ENCODE data around the gene ERP27.

The ERP27 gene

DNA sequence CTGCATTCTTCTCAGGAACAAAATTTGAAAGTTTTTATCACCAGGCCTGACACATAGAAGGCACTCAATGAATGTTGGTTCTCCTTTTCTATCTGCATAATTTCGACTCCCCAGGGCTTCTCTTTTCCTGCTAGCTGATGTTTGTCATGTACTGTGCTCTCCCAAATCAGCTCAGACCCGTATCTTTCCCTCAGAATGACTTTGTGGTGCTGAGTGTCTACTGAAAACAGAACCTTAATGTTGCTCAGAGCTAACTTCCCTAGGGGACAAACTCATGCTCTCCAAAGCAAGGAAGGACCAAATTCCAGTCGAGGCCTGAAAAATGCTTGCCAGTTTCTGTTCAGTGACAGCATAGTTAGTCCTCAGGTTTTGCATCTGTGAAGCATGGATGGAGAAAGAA, 21.1 kb upstream of the ERP27 start:
- no peak for DNase-seq

DNA sequence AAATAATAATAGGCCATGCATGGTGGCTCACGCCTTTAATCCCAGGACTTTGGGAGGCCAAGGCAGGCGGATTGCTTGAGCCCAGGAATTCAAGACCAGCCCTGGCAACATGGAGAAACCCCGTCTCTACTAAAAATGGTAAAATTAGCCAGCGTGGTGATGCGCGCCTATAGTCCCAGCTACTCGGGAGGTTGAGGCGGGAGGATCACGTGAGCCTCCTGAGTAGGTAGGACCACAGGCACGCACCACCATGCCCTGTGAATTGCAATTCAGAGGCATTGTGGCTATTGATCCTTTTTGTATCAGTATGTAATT, 20.7 kb upstream of the ERP27 start:
- DNase-seq, result peak; percentile 60

DNA sequence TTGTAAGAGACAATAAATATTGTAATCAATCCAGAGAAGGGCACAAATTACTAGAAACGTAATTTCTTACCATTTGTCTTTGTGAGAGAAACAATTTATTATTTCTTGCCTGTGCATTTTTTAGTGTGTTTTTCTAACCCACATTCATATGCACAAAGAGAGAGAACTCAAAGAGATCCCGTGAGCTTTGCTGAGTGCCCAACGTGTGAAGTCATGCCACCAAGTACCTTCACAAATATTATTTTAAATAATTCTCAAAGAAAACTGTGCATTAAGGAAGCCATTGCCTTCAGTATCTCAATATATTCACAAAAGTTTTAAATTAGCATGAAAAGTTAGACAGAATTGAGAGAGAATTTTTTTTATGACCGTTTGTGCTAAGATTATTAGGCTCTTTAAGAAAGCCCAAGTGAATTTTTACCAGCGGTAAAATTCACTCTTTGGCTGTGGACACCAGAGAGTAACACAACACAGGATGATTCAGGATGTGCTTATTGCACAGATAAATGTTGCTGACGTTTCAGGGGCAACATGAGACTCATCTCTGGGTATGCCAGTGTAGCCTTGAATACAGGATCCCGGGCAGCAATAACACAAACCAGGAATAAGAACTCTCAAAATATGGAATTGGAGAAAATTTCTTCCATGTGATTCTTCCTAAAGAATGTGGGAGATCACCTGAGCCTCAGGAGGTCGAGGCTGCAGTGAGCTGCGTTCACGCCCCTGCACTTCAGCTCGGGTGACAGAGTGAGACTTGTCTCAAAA, 20.2 kb upstream of the ERP27 start:
- no peak for DNase-seq

DNA sequence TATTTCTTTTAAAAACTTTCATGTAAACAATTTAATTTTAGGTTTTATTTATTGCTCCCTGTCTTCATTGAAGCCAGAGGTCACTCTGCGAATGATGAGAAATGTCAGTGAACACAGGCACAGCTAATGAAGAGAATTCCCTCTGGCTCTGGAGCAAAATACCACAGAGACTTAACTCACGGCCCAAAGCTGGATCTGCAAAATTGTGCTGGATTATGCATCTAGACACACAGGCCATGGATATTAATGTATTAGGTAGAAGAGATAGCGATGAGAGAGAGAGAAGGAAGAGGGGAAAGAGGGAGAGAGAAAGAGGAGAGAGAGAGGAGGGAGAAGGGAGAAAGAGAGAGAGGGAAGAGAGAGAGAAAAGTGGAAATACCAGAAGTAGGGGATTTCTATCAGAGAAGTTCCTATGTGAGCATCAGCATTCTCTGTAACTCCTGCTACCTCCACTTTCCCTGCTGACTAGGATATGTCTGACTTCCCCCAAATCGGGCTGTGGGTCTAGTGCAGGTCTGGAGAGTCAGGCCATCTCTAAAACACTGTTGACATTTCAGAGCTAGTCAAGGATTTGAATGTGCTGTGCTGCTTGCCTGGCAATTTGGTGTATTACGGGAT, 19.3 kb upstream of the ERP27 start:
- DNase-seq, result peak; percentile 16

DNA sequence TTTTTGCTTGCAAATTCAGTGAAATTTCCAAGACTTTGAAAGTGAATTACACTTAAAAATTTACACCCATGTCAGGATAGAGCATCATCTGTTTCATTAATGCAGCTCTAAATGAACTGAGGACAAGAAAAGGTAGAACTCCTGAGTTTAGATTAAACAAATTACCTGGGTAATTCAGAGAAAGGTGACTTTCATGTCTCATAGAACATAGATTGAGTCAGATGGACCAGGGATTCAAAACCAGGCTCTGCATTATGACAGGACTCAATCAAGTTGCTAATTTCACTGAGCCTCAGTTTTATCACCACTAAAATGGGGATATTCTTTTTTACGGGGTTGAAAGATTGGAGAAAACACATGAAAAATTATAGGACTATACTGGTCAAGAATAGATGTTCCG, 18.6 kb upstream of the ERP27 start:
- DNase-seq, result no peak

DNA sequence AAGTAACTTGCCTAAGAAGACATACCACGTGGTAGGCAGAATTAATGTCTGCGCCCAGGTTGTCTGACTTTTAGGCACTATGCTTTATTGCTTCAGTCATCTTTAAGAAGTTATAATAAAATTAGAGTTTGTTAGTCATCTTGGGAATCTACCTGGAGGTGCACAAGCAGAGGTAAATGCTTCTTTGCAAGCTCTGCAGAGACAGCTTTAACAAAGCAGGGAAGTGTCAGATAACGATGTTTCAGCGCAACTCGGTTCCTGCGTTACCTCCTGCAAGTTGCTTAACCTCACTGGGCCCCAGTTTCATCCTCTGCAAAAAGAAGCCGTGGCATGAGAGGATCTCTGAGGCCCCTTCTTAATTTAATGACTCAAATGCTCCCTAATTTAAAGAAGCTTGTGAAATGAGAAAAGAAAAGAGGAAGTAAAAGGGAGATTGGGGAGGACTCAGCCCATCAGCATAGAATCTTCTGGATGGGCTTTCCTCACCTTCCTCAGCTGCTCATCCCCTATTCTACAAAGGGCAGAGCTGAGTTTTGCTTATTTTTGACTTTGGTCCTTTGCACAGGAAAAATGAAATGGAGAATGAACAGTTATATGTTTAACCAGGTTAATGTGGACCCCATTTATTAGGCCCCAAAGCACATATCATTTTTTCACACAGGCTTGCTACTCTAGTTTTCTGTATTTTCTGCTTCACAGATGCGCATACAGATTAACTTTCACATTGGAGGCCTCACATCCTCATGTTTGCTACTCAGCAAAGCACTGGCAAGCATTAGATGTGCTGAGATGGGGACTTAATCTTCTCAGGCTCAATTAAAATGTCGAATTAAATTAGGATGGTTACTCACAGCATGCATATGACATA, 17.9 kb upstream of the ERP27 start:
- DNase-seq, result peak; percentile 64

DNA sequence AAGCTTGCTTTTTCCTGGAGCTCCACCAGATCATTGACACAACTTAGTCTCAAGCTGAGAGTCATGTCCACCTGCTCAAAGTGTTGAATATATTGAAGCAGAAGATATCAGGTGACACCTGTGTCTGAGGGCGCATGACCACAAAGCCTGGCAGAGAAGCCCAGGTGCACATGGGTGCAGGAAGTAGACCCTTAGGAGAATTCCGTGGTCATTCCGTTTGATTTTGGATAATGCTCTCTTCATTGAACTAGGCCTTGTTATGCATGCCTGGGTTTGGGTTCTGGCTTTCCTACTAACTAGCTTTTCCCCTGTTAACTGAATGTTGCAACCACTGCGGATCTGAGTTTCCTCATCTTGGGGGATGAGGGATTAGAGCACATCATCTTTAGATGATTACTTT, 15.9 kb upstream of the ERP27 start:
- no peak for DNase-seq

DNA sequence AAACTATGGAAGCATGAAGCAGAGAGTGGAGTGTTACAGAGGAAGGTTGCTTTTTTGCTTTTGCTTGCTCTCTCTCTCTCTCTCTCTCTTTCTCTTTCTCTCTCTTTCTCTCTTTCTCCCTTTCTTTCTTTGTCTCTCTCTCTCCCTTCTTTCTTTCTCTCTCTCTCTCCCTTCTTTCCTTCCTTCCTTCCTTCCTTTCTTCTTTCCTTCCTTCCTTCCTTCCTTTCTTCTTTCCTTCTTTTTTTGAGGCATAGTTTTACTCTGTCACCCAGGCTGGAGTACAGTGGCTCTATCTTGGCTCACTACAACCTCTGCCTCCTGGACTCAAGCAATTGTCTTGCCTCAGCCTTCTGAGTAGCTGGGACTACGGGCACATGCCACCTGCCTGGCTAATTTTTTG, 15.4 kb upstream of the ERP27 start:
- DNase-seq, result no peak

DNA sequence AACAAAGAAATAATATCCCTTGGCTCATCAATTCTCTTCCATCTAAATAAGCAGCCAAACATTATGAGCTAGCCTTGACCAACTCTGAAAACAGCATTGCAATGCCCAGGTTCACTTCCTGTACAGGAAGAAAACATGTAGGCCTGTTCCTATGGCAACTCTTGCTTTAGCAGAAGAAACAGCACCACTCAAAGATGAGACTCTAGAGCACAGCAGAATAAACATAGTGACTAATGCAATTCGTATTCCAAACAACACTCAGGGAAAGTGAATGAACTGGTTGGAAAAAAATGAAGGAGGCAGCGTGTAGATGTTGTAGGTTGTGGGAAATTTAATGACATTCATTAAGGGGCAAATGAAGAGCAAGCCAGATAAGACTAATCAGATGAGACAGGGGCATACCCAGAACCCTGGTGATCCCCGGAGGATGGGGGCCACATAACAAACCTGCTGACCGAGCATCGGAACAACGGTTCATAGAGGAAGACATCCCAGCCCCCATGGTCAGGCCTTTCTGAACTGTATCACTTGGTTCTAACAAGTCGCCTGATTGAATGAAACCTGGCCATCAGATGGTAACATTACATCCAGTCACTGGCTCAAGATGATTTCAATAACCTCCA, 14.1 kb upstream of the ERP27 start:
- DNase-seq, result peak; percentile 42

DNA sequence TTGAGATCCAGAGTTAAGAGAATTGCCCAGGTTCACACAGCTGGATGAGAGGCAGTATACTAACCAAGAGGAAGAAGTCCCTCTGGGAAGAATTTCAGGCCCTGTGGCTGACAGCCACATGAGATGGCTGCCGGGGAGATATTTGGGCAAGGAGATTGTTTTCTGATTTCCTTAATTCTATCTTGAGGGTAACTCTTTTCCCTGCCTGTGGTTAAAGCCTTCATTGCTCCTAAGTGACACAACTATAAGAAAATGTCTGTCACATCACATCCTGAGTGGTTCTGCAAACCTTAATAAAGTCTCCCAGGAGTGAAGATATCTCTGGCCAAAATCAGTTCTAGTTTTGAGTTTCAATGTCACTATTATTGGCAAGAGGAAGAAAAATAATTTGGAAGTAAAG, 13.5 kb upstream of the ERP27 start:
- no peak for DNase-seq

DNA sequence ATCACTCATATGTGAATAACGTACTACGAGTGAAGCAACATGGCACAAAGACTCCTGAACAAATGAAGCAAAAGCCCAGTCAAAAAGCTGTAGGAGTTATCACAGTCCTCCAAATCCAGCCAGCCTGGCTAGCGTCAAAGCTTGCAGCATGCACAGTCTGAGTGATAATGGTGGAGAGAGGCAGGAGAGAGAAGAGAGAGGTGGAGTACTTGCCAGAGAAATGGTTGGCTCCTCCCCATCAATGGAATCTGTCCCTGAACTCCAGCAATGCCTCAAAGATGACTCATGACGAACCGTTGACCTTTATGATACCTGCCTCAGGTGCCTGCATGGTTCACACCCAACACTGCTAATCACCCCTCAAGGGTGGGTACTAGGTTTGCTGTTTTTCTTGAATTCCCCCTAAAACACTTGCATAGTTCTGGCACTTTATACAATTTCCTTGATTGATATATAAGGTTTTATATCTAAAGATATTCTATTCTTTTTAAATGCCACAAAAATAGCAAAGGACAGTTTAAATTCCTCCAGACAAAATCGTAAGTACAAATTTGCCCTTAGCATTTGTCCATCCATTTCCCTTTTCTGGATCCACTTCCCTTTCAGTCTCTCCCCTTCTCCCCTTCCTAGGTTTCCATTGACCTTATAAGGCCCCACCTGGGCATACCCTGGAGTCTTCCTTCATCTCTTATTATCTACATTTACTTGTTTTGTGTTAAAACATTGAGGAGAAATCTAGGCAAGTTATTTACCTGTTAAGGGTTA, 12.8 kb upstream of the ERP27 start:
- peak; percentile 14 for DNase-seq

DNA sequence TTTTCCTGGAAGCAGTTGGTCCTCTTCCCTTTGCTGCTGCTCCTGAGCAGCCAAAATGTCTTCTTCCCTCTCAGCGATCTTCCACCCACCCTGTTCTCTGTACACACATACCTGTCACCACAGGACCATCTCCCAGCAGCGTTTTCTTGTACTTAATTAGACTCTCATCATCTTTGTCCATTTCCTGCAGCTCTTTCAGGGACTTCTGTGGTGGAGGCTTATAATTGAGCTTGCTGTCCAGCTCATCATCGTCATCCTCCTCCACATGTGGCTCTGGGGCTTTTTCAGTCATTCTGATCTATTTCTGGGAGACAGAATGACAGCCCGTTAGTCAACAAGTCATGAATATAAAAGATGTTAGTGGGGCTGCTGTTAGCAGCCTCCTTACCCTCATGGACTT, 12.1 kb upstream of the ERP27 start:
- peak; percentile 54 for DNase-seq

DNA sequence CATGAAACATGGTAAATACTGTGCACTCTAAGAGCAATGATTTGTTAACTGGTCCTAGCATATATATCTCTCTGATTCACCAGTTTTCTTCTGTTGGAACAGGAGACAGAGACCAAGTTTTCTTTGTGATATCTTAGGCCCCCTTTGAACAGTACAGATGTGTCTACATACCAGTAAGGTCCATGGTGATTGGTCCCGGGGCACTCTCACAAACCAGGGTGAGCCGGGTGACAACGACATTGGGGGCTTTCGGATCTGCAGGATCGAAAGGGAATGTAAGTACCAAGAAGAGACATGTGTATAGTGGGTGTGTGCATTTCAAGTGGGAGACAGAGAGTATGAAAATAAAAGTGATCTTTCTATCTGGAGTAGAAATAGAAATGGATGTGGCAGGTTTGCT, 11.3 kb upstream of the ERP27 start:
- peak; percentile 51 for DNase-seq

DNA sequence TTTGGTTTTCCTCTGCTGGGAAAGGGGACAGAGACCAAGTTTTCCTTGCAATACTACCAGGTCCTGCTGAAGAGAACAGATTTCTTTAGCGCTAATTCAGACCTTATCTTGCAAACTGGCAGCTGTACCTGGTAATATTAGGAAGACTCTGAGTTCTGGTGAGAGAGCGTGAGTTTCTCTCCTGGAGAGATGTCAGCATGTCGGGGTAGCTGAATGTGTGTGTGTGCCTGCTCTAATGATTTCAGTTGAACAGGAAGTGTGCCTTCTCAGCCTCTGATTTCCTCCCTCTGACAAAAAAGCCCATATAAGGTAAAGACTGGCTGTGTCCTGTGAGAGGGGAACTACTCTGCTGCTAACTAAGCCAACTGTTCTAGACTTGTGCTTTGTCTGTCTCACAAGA, 10.3 kb upstream of the ERP27 start:
- DNase-seq, result peak; percentile 61

DNA sequence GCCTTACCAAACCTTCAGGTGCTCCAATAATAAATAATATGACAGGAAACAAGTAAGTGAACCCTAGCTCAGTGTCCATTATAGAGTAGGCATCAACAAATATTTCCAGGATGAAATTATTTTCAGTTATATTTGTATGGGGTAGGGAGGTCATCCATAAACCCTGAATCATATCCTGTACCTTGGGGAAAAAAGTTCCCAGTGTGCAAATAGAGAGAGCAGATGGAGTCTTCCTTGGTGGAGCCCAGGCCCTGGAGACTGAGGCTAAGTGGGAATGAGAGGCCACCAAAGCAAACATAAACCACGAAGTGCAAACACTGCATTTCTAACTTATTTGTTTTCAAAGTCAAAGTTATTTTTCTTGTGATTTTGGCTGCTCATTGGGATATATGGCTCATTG, 8.5 kb upstream of the ERP27 start:
- no peak for DNase-seq

DNA sequence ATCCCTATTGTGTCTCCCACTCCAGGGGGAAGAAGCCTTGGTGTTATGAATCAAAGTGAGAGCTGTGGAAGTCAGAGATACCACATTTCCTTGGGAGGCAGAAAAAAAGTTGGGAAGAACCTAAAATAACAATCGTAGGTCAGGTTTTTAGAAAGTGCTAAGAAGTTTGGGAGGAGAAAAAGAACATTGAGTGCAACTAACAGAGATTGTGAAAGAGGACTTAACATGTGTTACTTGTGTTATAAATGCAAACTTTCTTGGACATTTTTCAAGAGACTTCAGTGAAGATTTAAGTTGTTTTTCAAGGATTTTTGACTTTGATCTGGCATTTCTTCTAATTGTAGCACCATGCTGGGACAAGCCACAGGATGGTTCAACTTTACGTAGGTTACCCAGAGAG, 7.8 kb upstream of the ERP27 start:
- no peak for DNase-seq

DNA sequence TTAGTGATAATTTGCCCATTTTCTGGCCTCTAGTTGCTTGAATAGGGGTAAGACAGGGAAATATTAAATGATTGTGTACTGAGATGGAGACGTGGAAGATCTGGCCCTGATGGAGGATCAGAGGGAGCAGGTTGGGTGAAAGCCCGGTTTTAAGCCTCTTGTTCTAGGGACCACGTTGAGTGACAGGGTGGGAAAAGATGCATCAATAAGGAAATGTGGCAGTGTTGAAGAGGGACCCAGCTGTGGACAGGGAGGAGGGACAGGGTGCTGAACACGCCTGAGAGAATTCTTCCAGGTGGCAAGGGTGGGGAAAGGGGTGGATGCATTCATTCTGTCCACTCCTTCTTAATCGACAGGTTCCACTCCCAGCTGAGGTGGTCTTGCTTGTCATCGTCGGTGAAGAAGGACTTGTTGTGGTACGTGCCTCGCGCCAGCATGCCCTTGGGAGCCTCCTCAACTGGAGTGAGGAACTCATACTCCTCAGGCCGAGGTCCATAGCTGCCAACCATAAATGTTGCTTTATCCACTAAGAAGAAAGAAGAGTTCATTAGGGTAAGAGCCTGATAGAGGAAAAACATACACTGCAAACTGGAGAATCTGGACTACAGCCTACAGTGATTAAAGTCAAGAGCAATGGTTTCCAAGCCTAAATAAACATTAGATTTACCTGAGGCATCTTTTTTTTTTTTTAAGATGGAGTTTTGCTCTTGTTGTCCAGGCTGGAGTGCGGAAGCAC, 4.0 kb upstream of the ERP27 start:
- no peak for DNase-seq

DNA sequence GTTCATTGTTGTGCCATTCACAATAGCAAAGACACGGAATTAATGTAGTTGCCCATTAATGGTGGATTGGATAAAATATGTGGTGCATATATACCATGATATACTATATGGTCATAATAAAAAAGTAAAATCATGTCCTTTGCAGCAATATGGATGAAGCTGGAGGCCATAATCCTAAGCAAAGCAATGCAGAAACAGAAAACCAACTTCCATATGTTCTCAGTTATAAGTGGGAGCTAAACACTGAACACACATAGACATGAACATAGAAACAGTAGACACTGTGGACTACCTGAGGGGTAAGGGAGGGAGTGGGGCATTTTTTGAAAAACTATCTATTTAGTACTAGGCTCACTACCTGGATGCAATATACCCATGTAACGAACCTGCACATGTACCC, 3.0 kb upstream of the ERP27 start:
- no peak for DNase-seq

DNA sequence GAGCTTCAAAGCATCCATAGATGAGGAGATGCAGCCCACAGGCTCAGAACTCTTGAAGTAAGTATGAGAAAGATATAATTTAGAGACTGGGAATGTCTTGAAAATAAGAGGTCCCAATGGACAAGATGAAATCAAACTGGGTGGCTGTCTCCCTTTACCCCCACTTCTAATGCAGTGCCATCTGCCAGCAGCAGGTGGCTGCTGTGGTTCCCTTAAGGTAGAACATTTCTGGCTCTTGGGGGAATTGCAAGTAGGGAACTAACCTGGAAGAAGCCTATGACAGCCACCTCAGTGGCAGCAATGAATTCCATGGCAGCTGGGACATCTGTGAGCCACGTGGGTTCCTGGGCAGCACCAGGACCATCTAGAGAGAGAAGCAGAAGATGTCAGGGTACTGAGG, 648 bp downstream of the ERP27 start:
- DNase-seq, result peak; percentile 32

DNA sequence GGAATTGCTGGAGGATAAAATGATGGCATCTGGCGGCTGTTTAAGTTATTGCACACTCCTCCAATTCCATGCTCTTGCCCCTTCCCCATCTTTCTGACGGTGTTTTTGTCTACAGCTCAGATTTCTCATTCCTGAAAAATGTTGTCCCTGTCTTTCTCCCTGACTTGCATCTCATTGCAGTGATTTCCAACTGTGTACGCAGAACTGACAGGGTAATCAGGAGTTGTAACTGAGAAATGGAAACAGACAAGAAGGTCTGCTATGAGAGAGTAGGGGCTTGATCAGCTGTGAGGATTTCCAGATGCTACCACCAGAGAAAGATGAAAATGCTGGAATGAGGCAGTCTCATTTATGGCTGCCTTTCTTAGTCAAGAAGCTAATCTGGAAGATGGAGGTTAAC, 1.3 kb downstream of the ERP27 start:
- no peak for DNase-seq

DNA sequence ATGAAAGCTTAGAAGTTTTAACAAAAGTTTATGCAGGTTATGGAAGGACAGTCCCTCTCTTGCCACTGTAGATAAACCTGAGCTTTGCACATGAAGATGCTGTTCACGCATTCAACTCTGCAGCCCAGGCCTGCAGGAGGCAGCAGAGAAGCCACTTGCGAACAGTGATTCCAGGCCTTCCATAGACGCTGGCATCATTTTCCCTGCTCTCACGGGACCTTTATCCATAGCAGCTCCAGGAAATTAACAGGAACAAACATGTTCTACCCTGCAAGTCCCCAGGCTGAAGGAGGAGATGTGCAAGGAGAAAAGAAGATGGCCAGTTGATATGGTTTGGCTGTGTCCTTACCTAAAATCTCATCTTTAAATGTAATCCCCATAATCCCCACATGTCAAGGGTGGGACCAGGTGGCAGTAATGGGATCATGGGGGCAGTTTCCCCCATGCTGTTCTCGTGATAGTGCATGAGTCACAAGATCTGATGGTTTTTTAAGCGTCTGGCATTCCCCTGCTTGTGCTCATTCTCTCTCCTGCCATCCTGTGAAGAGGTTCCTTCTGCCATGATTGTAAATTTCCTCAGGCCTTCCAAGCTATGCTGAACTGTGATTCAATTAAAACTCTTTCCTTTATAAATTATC, 2.0 kb downstream of the ERP27 start:
- DNase-seq, result no peak

DNA sequence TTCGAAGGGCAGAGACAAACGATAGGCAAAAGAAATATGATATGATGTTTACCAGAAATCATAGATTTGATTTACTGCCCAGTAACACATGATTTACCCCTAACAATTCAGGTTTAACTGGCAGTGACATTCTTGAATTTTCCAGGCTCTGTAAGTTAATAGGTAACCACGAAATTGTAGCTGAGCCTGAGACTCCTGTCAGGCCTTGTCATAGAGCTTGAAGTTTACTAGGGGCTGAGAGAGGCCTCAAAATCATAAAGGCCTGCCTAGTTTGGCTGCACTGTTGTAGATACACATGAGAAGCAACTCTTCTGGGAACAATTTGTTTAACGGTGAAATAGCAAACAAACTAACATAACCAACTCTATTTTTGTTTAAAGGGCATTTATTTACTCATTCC, 3.3 kb downstream of the ERP27 start:
- no peak for DNase-seq

Data from stimulated activated CD4-positive, alpha-beta T cell treated with anti-CD3 and anti-CD28 coated beads, Interleukin-15, amount 100 ng/mL, for 24 hours (primary cell).